GM19193 (cell line): ENCODE results near the gene PRDM15.

Experiments used
- POLR2A ChIP-seq: IDR thresholded peaks from 4 replicates; pipeline ENCODE4 v1.6.1; 2011; ENCODE audit not compliant: insufficient read depth, insufficient read length; ENCODE audit errors: extremely low read depth

PRDM15 gene

GRCh38 chr21:41918561-41919358, 39.6 kb upstream of the PRDM15 start:
- TF ChIP-seq POLR2A = no peak

GRCh38 chr21:41917531-41917930, 38.4 kb upstream of the PRDM15 start:
- TF ChIP-seq POLR2A = no peak

DNA sequence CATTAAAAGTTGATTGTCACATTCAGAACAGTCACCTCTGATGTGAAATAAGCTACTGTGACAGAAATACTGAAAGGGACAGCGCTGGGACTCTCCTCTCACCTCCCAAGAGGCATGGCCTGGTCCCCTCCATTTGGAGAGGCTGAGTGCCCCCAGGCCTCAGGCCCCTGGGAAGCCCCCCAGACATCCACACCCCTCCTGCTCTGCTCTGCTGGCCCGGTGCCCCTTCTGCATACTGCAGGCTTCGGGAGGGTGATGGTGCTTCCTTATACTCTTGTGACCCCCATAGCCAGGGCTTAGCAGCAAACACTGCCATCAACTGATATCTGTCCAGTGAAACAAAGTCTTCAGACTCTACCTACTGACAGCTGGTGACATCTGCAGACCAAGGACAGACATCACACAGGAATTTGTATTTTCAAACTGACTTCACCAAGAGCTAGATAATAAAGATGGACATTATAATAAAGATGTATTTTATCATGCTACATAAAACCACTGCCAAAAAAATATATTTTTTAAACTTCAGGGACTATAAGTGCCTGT, 37.8 kb upstream of the PRDM15 start:
- TF ChIP-seq POLR2A = no peak

DNA sequence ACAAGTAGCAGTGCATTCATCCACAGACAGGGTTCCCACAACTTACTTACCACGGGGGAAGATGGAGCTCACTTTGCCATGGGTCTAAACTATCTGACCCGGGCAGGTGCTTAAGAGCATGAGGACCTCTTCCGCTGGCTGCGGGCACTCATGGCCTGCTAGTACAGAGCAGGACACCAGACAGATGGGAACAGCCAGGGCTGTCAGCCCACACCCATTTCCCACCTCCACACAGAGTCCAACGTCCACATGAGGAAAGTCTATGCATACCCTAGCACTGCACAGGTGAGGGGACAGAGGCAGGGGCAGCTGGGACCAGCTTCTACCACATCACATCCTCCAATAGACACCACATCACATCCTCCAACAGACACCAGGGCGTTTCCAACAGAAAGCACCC, 35.8 kb upstream of the PRDM15 start:
- TF ChIP-seq POLR2A = no peak

- TF ChIP-seq POLR2A = no peak
Observed at GRCh38 chr21:41914358-41914757, 35.2 kb upstream of the PRDM15 start.

DNA sequence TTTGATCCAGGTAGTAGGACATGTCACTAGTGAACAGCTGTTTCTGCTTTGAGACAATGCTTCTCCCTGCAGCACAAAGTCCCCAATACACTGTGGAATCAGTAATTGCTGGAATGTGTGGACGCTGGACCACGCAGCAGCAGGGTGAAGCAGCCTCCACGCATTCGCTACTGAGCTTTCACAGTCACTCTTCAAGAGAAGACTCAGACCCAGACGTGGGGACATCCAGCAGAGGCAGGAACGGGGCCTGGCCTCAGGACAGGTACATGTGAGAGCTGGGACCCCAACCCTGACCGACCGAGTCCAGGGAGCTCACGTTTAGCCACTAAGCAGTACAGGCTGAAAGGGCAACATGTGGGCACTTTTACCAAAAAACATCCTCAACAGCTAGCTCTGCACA, 34.1 kb upstream of the PRDM15 start:
- TF ChIP-seq POLR2A = no peak

GRCh38 chr21:41908829-41909228, 29.7 kb upstream of the PRDM15 start:
- no peak for TF ChIP-seq POLR2A

DNA sequence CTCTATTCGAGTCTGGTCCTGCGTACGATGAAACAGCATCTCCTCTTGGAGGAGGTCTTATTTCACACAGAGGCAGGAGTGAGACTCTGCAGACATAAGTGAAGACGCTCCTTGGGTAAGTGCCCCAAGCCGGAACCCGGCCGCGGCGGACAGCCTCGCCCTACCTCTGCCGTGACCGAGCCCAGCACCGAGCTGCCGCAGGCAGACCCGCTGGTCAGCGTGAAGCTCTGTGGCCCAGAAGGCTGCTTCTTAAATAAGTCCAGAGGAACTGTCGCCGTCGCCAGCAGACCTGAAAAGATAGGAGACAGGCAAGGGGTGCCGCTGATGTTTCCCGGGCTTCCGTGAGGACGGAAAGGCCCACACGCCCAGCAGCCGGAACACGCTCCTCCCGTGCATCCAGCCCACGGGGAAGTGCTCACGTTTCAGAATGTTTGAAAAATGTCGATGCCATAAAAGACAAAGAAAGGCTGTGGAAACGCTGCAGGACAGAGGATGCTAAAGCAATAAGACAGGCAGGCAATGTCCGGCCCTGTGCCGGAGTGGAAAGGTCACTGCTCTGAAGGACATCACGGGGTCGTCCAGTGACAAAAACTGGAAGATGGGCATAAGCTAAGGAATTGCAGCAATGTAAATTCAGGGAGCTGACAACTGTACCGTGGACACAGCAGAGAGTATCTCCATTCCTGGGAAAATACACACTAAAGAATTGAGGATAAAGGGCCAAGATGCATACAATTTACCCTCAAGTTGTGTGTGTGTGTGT, 28.5 kb upstream of the PRDM15 start:
- no peak for TF ChIP-seq POLR2A

DNA sequence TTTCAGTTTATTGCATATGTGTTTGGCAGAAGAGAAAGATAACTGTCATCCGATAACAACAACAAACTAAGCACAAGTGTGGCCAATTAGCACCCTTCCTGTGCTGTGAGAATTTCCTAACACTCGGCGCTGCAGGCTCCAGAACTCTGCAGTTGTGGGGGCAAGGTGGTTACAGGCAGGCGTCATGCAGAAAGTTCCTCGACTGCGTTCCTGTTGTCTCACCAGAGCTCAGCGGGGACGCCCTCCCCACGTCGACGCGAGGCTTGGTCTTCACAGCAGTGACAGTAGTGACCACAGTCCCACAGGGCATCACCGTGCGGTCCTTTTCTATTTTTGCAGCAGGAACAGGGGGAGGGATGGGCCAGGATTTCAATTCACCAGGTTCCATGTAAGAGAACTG, 27.6 kb upstream of the PRDM15 start:
- no peak for TF ChIP-seq POLR2A

DNA sequence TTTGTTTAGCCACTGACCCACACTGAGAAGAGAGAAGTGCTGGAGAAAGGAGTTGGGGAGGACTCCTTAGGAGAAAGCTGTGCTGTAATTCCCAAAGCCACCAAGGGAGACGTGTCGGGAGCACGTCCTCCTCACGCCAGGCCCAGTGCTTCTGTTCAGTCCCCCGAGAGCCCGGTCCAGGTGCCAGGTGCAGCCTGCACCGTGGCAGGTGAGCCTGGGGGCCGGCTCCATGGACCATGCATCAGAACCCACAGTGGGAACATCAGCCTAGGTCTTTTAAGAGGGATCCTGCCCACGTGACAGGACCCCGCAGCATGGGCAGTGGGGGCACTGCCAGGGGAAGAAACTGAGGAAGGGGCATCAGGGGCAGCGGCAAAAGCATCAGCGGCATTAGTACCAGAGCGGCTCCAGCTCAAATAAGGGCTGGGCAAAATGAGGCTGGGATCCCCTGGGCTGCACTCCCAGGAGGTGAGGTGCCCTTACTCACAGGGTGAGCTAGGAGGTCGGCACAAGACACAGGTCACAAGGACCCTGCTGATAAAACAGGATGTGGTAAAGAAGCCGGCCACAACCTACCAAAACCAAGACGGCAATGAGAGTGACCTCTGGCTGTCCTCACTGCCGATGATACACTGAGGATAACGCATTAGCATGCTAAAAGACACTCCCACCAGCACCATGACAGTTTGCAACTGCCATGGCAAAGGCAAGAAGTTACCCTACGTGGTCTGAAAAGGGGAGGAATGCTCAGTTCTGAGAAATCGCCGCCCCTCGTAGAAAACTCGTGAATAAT, 24.6 kb upstream of the PRDM15 start:
- TF ChIP-seq POLR2A = no peak

- TF ChIP-seq POLR2A = no peak
Observed at GRCh38 chr21:41902946-41903345, 23.8 kb upstream of the PRDM15 start.

DNA sequence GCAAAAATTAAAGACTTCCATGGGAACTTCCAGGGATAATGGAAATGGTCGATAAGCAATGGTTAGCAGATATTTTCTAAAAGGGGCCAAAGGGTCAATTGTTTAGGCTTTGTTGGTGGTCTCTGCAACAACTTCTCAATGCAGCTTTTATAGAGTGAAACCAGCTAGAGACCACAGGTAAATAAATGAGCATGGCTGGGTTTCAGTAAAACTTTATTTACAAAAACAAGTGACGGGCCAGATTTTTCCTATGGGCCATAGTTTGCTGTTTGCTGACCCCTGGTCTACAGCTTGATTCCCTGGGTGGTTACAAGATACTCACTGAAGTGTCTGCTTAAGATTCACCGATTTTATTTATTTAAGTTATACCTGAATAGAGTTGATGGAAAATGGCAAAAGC, 22.6 kb upstream of the PRDM15 start:
- no peak for TF ChIP-seq POLR2A

GRCh38 chr21:41901099-41901498, 22.0 kb upstream of the PRDM15 start:
- no peak for TF ChIP-seq POLR2A

GRCh38 chr21:41900401-41900800, 21.3 kb upstream of the PRDM15 start:
- no peak for TF ChIP-seq POLR2A
